ENCODE measurements around the gene FIGN.

The FIGN gene

DNA sequence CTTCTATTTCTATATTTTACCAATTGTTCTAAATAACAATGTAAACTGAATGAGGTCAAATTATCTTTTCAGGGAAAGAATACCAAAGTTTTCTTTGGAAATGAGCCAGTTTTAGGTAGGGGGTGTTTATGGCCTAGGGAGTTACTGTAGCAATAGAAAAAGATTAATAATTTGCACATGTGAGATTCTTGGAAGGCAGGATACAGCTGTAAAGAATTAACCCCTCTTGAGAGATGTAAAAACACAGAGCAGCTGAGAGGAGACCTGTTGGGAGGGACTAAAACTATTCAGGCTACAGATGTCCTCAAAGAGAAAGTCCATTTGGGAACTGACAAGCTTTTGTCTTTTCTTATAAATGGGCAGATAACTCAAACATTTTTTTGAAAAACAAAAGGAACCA is 182.2 kb downstream of the FIGN start:
- no peak for DNase-seq

DNA sequence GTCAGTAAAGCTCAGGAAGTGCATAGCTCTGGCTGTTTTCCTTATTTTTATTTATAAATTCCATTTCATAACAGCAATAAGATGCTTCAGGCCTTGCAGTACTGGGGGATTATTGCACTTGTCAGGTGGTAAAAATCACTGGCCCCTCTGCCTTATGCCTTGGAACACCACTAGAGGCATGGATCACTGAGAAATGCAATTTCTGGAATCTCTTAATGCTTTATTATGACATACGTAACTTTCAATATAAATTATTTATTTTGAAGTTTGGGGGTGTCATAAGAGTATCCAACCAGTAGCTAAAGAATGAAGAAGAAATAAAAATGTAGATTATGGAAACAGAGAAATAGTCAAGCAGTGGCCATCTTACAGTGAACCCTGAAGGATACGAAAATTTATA is 183.1 kb downstream of the FIGN start:
- DNase-seq = no peak

DNA sequence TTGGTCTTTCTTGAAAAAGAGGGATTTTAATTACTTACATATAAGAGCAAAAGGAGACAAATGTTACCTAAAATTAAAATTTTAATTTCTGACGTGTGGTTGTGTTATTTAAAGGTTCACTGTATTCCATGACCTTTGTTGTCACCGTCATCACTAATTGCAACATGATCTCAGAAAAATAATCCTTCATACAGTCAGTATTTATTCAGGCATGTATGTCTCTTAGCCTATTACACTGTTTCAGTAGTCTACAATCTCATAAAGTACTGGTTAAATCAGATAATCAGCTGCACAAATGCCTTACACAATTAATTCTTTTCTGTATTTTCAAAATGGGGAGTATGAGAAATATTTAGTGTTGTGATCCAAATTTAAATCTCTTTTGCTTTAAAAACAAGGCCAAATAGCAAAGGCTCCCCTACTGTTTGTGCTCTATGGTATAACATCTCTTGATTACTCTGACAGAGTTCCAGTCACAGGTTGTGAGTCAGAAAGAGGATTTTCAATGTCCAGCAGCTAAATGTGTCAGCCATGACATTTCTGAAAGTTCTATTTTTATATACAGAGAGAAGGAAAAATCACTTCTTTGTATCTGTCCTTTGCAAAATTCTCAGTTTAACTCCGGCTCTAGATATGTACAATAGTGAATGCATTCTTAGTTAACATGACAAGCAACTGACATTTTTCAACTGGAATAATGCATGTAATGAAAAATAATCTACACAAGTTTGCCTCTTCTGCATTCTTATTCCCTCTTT is 184.0 kb downstream of the FIGN start:
- peak; percentile 7 for DNase-seq

DNA sequence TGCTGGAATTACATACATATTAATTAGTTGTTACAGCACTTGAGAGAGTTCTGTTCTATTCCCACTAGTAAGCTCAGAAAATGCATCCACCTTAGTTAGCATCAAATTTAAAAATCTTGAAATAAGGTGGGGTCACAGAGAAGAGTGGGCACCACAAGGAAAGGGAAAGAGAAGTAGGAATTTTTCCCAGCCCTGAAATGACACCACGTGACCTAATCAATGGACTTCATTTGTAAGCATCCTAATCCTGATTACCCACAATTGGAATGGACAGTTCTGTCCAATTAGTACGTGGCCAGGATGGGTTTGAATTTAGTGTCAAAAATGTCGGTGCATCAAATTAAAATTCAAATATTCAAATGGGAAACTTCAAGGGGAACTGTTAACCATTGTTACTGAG is 186.8 kb downstream of the FIGN start:
- DNase-seq = no peak

All from amniotic stem cell (primary cell).